H7 (cell line): Measurements from ENCODE around the gene FASN. TPM values are rescaled to one million over a fixed set of nuclear protein-coding genes. Genes with fewer than 3 reads are reported as not detected.

Experiments used
- DNase-seq: peaks from one replicate; pipeline ENCODE4 v3.0.0; 2012
- H3K27me3 ChIP-seq: 2 replicates; pipeline ENCODE4 v1.6.0; 2011; ENCODE audit warnings: mild to moderate bottlenecking, low read length; ENCODE audit not compliant: control insufficient read depth, insufficient read depth
- H3K36me3 ChIP-seq: replicated peaks from 2 replicates; pipeline ENCODE4 v1.5.1; 2011; ENCODE audit warnings: low read length; ENCODE audit not compliant: control insufficient read depth, insufficient read depth
- H3K4me3 ChIP-seq: 2 replicates; pipeline ENCODE4 v1.5.1; 2011; ENCODE audit warnings: low read depth, mild to moderate bottlenecking, control low read depth, low read length, moderate library complexity; ENCODE audit not compliant: insufficient read depth
- total RNA-seq: library from RNA; depleted of rRNA; stranded (reverse); fragments of >200 nt; shearing (Covaris generic); gene quantifications from 2 replicates; pipeline ENCODE4 v1.2.3, GENCODE V29; 2014

FASN gene
- total RNA-seq, 1 experiment from 2014 or later, result 201 TPM

DNA sequence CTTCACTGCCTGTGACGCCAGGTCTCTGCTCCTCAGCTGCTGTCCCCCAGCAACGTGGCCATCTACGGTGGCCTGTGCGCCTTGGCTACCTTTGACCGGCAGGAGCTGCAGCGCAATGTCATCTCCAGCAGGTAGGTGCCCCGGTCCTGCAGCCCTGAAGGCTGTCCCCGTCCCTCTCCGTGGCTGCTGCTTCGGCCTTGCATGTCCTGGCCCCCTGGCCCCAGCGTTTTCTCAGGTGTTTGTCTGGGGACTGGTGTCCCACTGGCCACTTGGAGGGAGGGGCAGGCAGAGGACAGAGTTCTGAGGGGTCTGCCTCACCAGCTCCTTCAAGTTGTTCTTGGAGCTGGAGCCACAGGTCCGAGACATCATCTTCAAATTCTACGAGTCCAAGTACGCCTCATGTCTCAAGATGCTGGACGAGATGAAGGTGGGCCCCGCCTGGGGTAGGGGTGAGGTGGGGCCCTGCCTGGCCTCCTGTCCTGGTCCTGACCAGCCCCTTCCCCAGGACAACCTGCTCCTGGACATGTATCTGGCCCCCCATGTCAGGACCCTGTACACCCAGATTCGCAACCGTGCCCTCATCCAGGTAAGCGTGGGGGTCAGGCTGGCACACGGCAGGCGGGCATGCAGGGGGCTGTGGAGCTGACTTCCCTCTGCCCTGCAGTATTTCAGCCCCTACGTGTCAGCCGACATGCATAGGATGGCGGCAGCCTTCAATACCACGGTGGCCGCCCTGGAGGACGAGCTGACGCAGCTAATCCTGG lies 41.9 kb downstream of the FASN start:
- DNase-seq, result no peak
- Histone ChIP-seq H3K4me3 (no peak overlapping the region), H3K27me3 (no peaks in the 10 kb centered on the region), H3K36me3 (peaks cover 21% of the 10 kb centered on the region)

DNA sequence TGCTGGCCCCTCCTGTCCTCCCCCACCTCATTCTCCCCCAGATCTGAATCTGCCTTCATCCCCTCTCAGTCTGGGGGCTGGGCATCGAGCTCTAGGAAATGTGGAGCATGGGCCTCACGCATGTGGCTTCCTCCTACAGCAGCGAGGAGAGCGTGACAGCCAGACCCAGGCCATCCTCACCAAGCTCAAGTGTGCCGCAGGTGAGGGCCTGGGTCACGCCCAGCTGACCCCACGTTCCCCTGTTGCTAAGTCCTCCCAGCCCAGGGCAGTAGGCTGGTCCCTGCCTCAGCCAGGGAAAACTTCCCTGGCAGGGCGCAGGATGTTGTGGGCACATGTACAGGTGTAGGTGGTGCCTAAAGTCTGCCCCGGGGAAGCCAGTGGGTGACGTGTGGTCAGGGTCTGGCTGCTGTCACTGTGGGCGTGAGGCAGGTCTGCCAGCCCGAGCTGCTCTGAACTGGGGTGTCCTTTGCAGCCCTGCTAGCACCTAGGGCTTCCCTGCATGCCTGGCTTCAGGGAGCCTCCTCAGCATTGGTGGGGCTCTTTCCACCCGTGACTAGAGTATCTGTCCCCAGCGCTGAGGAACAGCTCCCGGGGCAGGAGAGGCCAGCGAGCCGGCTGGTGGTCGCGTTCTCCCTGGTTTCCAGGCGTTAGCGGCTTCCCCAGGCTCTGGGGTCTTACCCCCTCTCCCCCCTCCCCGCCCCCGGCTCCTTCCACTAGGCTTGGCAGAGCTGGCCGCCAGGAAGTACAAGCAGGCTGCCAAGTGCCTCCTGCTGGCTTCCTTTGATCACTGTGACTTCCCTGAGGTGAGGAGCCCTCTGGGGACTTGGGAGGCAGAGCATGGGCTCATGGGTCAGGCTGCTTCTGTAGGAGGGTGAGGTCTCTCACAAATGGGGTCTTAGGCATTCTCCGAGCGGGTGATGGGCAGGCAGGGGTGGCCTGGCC lies 42.7 kb downstream of the FASN start:
- DNase-seq, result no peak
- Histone ChIP-seq H3K27me3 (no peaks in the 10 kb centered on the region), H3K36me3 (peaks cover 19% of the 10 kb centered on the region), H3K4me3 (no peak overlapping the region)

DNA sequence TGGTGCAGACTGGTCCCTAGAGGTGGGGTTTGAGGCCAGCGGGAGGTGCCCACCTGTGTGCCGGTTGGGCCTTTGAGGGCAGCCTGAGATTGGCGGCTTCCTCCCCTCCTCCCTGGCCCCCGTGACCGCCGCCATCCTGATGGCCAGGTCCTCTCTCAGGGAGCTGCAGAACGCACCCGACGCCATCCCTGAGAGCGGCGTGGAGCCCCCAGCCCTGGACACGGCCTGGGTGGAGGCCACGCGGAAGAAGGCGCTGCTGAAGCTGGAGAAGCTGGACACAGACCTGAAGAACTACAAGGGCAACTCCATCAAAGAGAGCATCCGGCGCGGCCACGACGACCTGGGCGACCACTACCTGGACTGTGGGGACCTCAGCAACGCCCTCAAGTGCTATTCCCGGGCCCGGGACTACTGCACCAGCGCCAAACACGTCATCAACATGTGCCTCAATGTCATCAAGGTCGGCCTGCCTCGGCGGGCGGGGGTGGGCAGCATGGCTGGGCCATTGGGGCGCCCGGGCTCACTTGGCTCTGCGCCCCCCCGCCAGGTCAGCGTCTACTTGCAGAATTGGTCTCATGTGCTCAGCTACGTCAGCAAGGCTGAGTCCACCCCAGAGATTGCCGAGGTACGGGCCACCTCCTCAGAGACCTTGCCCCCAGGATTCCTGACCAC lies 43.5 kb downstream of the FASN start:
- no peaks in the 10 kb centered on the region for H3K27me3 ChIP-seq
- no peak overlapping the region for H3K4me3 ChIP-seq
- DNase-seq, result no peak
- peaks cover 17% of the 10 kb centered on the region for H3K36me3 ChIP-seq

DNA sequence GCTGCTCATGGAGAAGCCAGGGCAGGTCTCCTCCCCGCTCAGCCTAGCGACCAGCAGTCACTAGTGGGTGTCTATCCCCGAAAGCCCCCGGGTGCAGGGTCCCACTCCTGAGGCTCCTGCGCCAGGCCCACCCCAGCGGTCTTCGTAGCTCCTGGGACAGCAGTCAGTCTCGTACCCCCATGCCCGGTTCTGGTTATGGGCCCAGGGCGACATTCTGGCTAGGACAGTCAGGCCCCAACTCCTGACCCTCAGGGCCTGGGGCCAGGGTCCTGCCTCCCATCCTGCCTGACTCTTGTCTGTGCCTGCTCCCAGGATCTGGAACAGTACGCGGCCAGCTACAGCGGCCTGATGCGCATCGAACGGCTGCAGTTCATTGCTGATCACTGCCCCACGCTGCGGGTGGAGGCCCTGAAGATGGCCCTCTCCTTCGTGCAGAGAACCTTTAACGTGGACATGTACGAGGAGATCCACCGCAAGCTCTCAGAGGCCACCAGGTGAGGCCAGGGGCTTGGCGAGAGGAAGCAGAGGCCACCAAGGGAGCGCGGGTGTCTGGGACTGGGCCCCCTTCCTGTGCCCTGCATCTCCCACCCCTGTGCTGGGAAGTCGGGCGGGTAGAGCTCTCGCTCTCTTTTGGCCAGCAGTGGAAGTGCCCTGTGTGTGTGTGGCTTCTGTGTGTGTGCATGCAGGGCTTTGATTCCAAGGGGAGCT lies 44.3 kb downstream of the FASN start:
- peaks cover 19% of the 10 kb centered on the region for H3K36me3 ChIP-seq
- H3K27me3 ChIP-seq, result no peaks in the 10 kb centered on the region
- no peak for DNase-seq
- no peak overlapping the region; the same call in 1 of the 2 replicates for H3K4me3 ChIP-seq

DNA sequence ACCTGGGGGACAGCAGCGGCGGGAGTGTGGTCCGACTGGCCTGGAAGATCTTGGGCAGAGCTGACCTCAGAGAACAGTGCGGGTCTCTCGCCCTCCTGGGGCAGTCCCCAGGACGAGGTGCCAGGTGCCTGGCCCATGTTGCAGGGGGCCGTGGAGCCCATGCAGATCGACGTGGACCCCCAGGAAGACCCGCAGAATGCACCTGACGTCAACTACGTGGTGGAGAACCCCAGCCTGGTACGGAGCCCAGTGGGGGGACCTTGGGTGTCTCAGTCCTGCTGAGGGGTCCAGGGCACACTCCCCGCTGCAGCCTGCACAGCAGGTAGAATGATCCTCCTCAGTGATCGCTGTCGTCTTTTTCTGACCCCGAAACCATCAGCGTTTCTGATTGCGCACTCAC lies 44.9 kb downstream of the FASN start:
- no peak for DNase-seq
- Histone ChIP-seq H3K27me3 (no peaks in the 10 kb centered on the region), H3K4me3 (no peak overlapping the region; the same call in 1 of the 2 replicates), H3K36me3 (peaks cover 19% of the 10 kb centered on the region)

DNA sequence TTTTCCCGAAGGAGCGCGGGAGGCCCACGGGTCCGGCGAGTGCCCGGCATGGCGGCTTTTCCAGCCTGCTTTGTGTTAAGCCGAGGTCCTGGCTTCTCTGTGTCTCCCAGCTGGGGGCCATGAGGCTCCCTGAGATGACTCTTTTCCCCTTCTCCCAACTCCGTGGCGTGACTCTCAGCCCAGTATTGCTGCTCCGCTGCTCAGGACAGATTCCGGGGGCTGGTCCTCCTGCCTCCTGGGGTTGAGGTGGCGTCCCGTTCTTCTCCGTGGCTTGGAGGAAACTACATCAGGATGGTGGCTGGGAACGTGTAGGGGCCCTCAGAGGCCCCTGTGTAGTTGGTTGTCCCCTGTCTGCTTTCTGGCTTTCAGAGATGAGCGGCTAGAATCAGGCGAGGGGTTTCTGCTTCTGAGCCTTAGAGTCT lies 45.4 kb downstream of the FASN start:
- Histone ChIP-seq H3K4me3 (peak overlapping the region; percentile 83), H3K36me3 (peaks cover 19% of the 10 kb centered on the region), H3K27me3 (no peaks in the 10 kb centered on the region)
- no peak for DNase-seq

DNA sequence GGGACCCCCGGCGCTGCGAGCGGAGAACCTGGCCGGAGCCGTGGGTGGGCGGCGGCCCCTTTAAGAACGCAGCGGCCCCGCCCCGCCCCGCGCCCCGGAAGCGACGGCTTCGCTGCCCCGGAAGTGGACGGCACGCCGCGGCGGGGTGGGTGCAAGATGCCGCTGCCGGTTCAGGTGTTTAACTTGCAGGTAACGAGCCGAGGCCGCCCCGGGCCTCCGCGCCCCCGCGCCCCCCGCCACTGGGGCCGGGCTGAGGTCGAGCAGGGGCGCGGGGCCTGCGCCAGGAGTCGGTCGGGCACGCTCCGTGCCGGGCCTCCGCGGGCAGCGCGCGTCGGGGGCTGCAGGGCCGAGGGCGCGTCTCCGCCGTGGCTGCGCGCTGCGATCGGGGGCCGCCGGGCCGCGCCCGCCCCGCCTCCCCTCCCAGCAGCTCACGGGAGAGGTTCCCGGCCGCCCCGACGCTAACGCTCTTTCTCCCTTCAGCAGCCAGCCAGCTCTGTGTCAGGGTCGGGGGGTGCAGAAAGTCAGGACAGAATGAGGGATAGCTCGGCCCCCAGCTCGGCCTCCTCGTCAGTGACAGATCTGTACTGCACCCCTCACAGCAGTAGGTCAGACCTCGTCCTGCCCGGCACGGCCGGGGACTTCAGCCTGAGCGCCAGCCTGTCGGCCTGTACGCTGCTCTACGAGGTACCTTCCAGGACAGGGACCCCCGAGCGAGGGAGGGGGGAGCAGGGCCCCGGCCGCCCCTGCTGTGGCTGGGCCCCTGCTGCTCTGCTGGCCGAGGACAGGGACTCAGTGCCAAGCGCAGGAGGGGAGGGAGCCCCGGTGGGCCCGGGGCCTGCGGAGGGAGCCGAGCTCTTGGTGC lies 46.0 kb downstream of the FASN start, which contains the start of the genes GPS1 and RFNG:
TSS of gene GPS1 (plus strand) at position 123 of the 862 bp plus-strand sequence. CDS start at position 157, 34 bp downstream.
TSS of gene RFNG (minus strand) at position 36 of the 862 bp plus-strand sequence. CDS start 45 bp downstream, outside the sequence.
- DNase-seq, result peak; percentile 97
- Histone ChIP-seq H3K27me3 (no peaks in the 10 kb centered on the region), H3K4me3 (peak within 1 kb of the TSS; percentile 83), H3K36me3 (peaks cover 17% of the 10 kb centered on the region)

DNA sequence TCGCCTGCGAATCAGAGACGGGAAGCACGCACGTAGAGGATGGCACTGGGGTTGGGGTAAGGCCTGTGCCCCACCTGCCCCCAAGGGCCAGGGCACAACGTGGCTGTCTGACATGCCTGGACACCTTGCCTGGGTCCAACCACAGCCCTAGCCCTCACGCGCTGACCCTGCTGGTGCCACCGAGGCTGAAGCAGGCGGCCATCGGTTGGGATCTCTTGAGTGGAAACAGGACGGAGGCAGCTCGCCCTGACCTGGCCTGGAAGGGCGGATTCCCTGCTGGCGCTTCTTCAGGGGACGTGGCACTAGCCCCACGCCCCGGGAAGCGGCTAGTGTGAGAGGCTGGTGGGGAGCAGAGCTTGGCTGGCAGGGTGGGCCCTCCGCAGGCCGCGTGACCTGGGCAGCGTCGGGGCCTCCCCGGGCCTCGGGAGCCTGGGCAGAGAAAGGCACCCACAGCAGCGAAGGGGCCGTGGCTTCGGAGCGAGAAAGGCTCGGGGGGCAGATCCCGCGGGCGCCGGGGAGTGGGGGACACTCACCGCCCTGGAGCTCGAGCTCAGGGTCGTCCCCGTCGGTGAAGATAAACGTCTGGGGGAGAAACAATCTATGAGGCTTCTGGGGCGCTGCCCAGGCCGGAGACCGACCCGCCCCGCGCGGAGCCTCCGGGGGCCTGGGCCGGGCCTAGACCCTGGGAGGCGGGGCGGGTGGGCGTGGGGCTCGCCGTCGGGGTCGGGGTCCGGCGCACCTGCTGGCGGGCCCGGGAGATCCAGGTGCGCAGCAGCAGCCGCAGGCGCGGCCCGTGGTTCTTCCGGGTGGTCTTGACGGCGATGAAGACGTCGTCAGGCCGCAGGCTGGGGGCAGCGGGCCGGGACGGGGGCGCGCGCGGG lies 47.0 kb downstream of the FASN start:
- DNase-seq, result peak; percentile 93
- peaks cover 15% of the 10 kb centered on the region for H3K36me3 ChIP-seq
- no peaks in the 10 kb centered on the region for H3K27me3 ChIP-seq
- H3K4me3 ChIP-seq, result peak overlapping the region; percentile 83

DNA sequence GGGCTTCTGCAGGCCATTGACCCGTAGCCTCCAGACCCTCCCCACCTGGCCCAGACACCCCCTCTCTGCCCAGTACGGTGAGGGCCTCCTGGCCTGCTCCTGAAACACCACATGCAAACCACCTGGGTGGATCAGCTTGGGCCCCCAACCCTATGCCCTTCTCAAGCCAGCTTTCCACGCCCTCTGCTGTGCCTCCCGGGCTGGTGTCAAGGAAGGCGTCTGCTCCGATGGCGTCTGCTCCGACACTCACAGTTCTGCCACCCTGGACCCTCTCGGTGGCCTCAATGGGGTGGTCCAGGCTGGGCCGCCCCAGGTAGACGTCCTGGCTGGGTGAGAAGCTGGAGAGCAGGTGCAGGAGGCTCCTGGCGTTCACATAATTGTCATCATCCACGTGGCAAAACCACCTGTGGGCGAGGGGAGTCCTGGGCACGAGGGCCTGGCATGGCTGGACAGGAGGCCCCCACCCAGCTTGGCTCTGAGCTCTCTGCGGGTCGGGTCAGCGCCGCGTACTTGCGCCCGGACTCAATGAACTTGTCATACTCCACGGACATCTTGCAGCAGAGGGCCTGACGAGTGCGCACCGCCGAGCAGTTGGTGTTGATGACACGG lies 47.8 kb downstream of the FASN start:
- DNase-seq, result no peak
- Histone ChIP-seq H3K27me3 (no peaks in the 10 kb centered on the region), H3K36me3 (peaks cover 10% of the 10 kb centered on the region)

DNA sequence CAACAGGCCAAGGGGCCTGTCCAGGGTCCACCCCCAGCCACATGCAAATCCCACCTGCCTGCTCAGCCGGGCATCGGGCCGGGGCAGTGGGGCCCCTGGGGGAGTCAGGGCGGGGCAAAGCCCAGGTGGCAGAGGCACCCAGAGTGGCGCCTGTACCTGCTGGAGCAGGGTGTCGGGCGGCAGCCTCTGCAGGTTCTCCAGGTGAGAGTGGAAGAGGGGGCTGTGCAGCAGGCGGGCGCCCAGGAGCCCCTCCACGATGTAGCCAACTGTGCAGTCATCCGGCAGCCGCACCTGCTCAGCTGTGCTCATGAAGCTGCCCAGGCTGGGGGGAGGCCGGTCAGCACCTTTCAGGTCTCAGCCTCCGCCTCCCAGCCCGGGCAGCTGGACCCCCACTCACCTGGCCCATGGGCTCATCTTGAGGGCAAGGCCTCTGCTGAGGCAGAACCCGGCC lies 48.5 kb downstream of the FASN start:
- peaks cover 5% of the 10 kb centered on the region for H3K36me3 ChIP-seq
- H3K4me3 ChIP-seq, result no peak overlapping the region
- no peak for DNase-seq
- H3K27me3 ChIP-seq, result no peaks in the 10 kb centered on the region

More for the DNA sequence above, 47.8 kb downstream of the FASN start:
- H3K4me3 ChIP-seq, result no peak overlapping the region

DNA sequence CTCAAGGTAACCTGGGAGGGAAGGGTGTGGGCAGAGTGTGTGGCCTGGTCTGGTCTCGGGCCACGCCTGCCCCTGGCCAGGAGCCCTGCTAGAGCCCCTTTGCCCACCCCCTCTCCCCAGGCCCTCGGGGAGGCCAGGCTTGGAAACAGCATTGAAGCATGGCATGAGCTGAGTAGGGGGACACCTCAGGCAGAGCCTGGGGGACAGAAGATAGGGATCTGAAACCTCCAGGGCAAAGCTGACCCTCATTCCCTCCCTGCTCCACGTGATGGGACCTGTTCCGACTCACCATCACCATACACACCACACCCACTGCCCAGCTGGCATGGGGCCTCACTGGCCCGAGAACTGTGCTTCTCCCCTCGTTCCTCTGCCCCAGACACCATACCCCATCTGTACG lies 48.9 kb downstream of the FASN start:
- Histone ChIP-seq H3K27me3 (no peaks in the 10 kb centered on the region), H3K4me3 (no peak overlapping the region), H3K36me3 (peaks cover 5% of the 10 kb centered on the region)
- no peak for DNase-seq

DNA sequence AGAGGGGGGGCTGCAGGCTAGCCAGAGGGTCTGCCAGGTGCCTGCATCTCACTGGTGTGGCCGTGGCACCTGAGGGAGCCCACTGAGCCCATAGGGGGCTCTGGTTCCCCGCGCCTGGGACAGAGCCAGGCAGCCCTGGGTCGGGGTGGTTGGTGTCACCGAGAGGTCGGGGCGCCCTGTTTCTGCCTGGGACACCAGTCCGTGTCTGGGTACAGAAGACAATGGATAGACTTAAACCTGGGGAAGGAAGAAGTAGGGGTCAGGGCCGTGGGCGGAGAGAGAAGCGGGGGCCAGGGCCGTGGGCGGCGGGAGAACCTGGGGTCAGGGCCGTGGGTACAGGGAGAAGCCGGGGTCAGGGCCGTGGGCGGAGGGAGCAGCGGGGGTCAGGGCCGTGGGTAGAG lies 49.5 kb downstream of the FASN start:
- no peak for DNase-seq
- peaks cover 2% of the 10 kb centered on the region; the same call in 1 of the 2 replicates for H3K36me3 ChIP-seq
- H3K27me3 ChIP-seq, result no peaks in the 10 kb centered on the region
- H3K4me3 ChIP-seq, result no peak overlapping the region
